ENCODE measurements around the gene NHP2. TPM values are rescaled to one million over a fixed set of nuclear protein-coding genes. Genes with fewer than 3 reads are reported as not detected.

NHP2 gene
- total and polyA plus RNA-seq, 2 experiments from 2014 or later = 435 to 455 TPM

GRCh38 chr5:178121391-178122276 is 32.1 kb downstream of the NHP2 start (continued):
- no peak for TF ChIP-seq ZNF462 (CRISPR knock-in tag; IDR thresholded peaks at IDR 0.05)
- TF ChIP-seq CREB1 (CRISPR knock-in tag; IDR thresholded peaks at IDR 0.05; ENCODE audit: low read depth) = no peak
- TF ChIP-seq CTCF (conservative IDR thresholded peaks at IDR 0.05; ENCODE audit: low read depth in 2 of 2) = no peak
- no peak for TF ChIP-seq STAT1 (IDR thresholded peaks at IDR 0.05; ENCODE audit: unreplicated experiment)
- no peak for TF ChIP-seq ZNF114 (CRISPR knock-in tag; IDR thresholded peaks at IDR 0.05)
